Measurements from ENCODE around the gene PRR14L.

DNA sequence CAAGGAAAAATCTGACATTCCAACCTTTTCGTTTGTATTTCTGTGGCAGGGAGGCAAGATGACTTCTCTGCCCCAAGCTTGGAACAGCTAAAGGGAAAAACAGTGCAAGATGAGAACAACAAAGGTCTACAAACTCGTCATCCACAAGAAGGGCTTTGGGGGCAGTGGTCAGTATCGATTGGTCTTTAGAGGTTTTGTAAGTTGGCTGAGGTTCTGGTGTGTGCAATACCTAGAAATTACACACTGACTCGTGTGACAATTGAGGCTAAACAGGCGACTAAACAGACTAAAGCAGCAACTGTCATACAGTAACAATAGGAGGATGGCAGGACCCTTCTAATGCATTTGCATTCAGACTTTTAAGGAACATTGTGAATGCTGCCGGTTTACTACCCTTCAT lies 4.9 kb upstream of the PRR14L start:
- TF ChIP-seq, protein P1, sequence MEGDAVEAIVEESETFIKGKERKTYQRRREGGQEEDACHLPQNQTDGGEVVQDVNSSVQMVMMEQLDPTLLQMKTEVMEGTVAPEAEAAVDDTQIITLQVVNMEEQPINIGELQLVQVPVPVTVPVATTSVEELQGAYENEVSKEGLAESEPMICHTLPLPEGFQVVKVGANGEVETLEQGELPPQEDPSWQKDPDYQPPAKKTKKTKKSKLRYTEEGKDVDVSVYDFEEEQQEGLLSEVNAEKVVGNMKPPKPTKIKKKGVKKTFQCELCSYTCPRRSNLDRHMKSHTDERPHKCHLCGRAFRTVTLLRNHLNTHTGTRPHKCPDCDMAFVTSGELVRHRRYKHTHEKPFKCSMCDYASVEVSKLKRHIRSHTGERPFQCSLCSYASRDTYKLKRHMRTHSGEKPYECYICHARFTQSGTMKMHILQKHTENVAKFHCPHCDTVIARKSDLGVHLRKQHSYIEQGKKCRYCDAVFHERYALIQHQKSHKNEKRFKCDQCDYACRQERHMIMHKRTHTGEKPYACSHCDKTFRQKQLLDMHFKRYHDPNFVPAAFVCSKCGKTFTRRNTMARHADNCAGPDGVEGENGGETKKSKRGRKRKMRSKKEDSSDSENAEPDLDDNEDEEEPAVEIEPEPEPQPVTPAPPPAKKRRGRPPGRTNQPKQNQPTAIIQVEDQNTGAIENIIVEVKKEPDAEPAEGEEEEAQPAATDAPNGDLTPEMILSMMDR (IDR thresholded peaks at IDR 0.05; ENCODE audit: low read length), result no peak
- TF ChIP-seq EZH2 (optimal IDR thresholded peaks at IDR 0.05; ENCODE audit: low read depth, low read length), result no peak

Data from MM.1S (cell line).